Epithelial cell of proximal tubule (primary cell): Measurements from ENCODE around the gene NELL1. TPM values are rescaled to one million over a fixed set of nuclear protein-coding genes. Genes with fewer than 3 reads are reported as not detected.
"Not testable (repeated sequence)": the region's sequence is repeated elsewhere in the genome, so short reads cannot be mapped to it uniquely, and the experiment has no call there.

Experiments used
- DNase-seq: peaks from one replicate; pipeline ENCODE4 v3.0.0-alpha.2; 2011; ENCODE audit warnings: low read depth
- H3K4me3 ChIP-seq: 2 replicates; pipeline ENCODE4 v1.5.1; 2011; ENCODE audit warnings: low read depth, mild to moderate bottlenecking, low read length
- total RNA-seq: library from RNA; depleted of rRNA; stranded (reverse); fragments of >200 nt; gene quantifications from 2 replicates; pipeline ENCODE4 v1.2.3, GENCODE V29; 2015
- TF ChIP-seq, protein P1 (sequence below): conservative IDR thresholded peaks from 2 replicates; pipeline ENCODE4 v1.5.1; 2012; ENCODE audit warnings: low read depth, mild to moderate bottlenecking, low read length

Gene NELL1
- total RNA-seq, 1 donor from 2014 or later = not detected

DNA sequence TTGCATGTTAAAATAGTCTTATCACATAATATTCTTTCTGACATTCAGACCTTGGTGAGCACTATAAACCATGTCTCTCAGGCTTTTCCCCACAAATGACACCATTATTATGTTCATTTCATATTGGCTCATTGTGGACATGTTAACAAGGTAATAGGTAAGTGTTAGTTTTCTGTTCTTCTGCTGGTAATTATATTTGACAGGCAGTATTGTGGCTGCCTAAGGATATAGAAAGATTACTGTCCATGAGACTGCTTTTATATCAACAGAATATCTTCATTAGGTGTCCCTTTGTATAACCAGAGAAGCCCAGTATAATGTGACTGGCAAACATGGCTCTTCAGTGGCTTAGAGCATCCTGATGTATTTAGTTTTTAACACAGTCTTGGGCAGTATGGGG, 590.7 kb downstream of the NELL1 start:
- TF ChIP-seq, protein P1, sequence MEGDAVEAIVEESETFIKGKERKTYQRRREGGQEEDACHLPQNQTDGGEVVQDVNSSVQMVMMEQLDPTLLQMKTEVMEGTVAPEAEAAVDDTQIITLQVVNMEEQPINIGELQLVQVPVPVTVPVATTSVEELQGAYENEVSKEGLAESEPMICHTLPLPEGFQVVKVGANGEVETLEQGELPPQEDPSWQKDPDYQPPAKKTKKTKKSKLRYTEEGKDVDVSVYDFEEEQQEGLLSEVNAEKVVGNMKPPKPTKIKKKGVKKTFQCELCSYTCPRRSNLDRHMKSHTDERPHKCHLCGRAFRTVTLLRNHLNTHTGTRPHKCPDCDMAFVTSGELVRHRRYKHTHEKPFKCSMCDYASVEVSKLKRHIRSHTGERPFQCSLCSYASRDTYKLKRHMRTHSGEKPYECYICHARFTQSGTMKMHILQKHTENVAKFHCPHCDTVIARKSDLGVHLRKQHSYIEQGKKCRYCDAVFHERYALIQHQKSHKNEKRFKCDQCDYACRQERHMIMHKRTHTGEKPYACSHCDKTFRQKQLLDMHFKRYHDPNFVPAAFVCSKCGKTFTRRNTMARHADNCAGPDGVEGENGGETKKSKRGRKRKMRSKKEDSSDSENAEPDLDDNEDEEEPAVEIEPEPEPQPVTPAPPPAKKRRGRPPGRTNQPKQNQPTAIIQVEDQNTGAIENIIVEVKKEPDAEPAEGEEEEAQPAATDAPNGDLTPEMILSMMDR = no peak
- DNase-seq = no peak
- no peak overlapping the region for H3K4me3 ChIP-seq

DNA sequence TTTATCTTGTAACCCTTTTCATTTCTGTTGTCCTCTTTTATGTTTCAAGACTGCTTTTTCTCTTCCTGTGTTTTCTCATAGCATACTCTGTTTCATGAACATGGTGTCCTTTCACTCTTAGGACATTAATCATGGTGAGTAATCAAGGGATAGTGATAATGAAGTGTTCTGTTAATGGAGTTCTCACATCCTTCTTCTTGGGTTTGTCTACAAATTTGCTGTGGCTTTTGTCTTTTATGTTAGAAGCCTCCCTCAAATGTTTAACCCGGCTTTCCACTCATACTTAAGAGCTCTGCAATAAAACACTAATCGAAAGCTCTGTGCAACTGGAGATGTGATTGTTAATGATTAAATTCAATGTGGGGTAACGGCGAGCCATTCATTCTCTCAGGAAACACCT, 593.6 kb downstream of the NELL1 start:
- H3K4me3 ChIP-seq = peak overlapping the region; percentile 1
- peak; percentile 71 for DNase-seq
- TF ChIP-seq, protein P1 = no peak

DNA sequence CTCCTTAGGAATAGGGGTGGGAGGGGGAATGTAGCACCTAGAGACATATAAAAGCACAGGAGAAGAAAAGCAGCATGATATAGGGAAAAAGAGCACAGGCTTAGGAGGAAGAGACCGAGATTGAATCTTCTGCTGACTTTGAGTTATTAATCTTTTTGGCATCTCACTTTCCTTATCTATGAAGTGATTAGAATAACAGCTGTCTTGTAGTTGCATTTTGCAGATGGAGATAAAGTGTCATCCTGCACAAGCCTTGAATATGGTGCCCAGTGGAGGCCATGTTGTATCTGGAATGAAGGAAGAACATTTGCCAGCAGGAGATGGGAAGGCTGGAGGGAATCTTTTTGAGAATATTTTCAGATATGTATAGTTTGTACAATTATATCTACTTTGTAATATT, 594.7 kb downstream of the NELL1 start:
- no peak overlapping the region for H3K4me3 ChIP-seq
- TF ChIP-seq, protein P1 = no peak
- DNase-seq = no peak

DNA sequence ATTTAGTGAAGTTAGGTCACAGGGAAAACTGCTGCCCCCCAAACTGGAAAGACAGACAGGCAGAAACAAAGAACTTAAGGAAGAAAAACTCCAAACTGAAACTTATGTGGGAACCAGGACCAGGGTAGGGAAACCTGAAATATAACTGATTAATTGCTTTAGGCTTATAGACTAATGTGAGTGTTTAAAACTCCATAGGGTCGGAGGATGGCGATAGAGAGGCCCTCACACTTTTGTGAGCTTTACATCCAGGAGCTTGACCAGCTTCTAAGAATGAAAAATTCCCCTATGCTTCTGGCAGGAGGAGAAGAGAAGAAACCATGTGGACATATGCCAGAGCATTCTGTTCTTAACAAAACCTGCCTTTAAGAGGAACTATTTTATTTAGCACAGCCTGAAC, 598.6 kb downstream of the NELL1 start:
- no peak overlapping the region for H3K4me3 ChIP-seq
- TF ChIP-seq, protein P1 = no peak
- DNase-seq = no peak

DNA sequence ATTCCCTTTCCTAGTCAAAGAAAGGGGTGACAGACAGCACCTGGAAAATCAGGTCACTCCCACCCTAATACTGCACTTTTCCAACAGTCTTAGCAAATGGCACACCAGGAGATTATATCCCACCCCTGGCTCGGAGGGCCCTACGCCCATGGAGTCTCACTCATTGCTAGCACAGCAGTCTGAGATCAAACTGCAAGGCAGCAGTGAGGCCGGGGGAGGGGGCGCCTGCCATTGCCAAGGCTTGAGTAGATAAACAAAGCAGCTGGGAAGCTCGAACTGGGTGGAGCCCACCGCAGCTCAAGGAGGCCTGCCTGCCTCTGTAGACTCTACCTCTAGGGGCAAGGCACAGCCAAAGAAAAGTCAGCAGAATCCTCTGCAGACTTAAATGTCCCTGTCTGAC, 602.8 kb downstream of the NELL1 start:
- DNase-seq, H3K4me3 ChIP-seq: not testable (repeated sequence)

DNA sequence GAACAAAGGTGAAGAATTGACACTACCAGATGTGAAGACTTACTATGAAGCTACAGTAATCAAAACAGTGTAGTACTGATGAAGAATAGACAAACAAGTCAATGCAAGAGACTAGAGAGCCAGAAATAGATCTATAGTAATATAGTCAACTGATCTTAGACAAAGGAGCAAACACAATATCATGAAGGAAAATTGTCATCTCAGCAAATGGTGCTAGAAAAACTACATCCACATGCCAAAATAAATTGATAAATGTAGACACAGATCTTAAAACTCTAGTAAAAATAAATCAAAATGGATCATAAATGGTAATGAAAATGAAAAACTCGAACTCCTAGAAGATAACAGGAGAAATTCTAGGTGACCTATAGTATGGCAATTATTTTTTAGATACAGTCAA, 609.5 kb downstream of the NELL1 start:
- TF ChIP-seq, protein P1 = no peak
- DNase-seq = no peak
- H3K4me3 ChIP-seq = no peak overlapping the region

DNA sequence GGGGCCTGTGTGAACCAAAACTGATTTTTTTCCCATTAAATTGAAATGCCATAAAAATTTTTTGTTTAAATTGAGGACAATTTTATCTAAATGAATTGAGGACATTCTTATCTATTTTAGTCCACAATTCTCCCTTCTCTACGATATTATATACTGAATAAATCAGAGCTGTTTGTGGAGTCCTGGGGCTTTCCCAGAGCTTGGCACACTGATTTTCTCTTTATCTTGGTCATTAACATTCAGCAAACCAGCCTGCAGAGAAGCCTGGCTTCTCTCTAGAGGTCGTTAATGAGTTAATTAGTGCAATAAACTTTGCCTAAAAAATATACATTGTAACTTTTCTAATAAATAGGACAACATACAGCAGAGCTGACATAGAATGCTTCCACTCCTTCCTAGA, 615.7 kb downstream of the NELL1 start:
- no peak overlapping the region for H3K4me3 ChIP-seq
- DNase-seq = no peak
- TF ChIP-seq, protein P1 = no peak

DNA sequence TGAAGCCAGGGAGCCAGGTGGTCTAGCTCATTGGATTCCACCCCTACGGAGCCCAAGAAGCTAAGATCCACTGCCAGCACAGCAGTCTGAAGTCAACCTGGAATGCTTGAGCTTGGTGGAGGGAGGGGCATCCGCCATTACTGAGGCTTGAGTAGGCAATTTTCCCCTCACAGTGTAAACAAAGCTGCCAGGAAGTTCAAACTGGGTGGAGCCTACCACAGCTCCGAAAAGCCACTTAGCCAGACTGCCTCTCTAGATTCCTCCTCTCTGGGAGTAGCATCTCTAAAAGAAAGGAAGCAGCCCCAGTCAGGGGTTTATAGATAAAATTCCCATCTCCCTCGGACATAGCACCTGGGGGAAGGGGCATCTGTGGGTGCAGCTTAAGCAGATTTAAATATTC, 620.3 kb downstream of the NELL1 start:
- TF ChIP-seq, protein P1 = no peak
- no peak overlapping the region for H3K4me3 ChIP-seq
- no peak for DNase-seq
